Mesodermal cell (in vitro differentiated cells): ENCODE measurements around the gene MTG2.
A peak's percentile ranks its signal among the peaks of the same experiment; 100 is the strongest.

Source experiments
- H3K27ac ChIP-seq: 2 replicates; pipeline ENCODE4 v1.7.0; 2013; ENCODE audit warnings: mild to moderate bottlenecking, low read depth, low read length, moderate library complexity; ENCODE audit not compliant: severe bottlenecking
- H3K36me3 ChIP-seq: 2 replicates; pipeline ENCODE4 v1.7.1; 2013; ENCODE audit warnings: mild to moderate bottlenecking, low read length, moderate library complexity; ENCODE audit not compliant: control insufficient read depth, insufficient read depth
- H3K4me1 ChIP-seq: one replicate; pipeline ENCODE4 v1.7.1; 2013; ENCODE audit warnings: mild to moderate bottlenecking, low read length; ENCODE audit not compliant: insufficient read depth, control insufficient read depth, poor library complexity, severe bottlenecking
- H3K4me3 ChIP-seq: 2 replicates; pipeline ENCODE4 v1.7.0; 2013; ENCODE audit warnings: low read length, control low read depth, mild to moderate bottlenecking; ENCODE audit not compliant: insufficient read depth, poor library complexity, severe bottlenecking; ENCODE audit errors: extremely low read depth
- H3K9me3 ChIP-seq: 2 replicates; pipeline ENCODE4 v1.7.1; 2013; ENCODE audit warnings: mild to moderate bottlenecking, low read length, moderate library complexity; ENCODE audit not compliant: control insufficient read depth
- WGBS, 2 experiments: methylation state at CpG; one replicate each; pipeline ENCODE4 v1.1.5; 2013; ENCODE audit warnings: missing lambda C conversion rate in 2 of 2; ENCODE audit not compliant: insufficient coverage in 2 of 2; 5-methylcytosine and 5-hydroxymethylcytosine counted together

Gene MTG2

GRCh38 chr20:62156592-62157386 lies 26.0 kb upstream of the MTG2 start:
- 54 to 61% methylated on average over 19 to 22 of the region's 24 CpGs for WGBS, 2 experiments
- Histone ChIP-seq H3K36me3 (peaks cover 54% of the 10 kb centered on the region), H3K4me3 (no peak overlapping the region), H3K9me3 (peaks cover 5% of the 10 kb centered on the region), H3K27ac (no peak overlapping the region), H3K4me1 (peaks cover 22% of the 10 kb centered on the region)

- Histone ChIP-seq H3K27ac (no peak overlapping the region), H3K9me3 (peaks cover 5% of the 10 kb centered on the region), H3K36me3 (peaks cover 51% of the 10 kb centered on the region), H3K4me1 (peaks cover 23% of the 10 kb centered on the region), H3K4me3 (no peak overlapping the region)
- 93 to 96% methylated on average over 9 to 14 of the region's 25 CpGs for WGBS, 2 experiments
Observed at GRCh38 chr20:62157387-62158087, 25.3 kb upstream of the MTG2 start.

GRCh38 chr20:62158088-62158400 lies 24.8 kb upstream of the MTG2 start:
- 97% methylated on average over 11 to 12 of the region's 12 CpGs for WGBS, 2 experiments
- Histone ChIP-seq H3K36me3 (peaks cover 51% of the 10 kb centered on the region), H3K9me3 (peaks cover 4% of the 10 kb centered on the region), H3K27ac (no peak overlapping the region), H3K4me1 (peaks cover 23% of the 10 kb centered on the region), H3K4me3 (no peak overlapping the region)

- Histone ChIP-seq H3K4me3 (no peak overlapping the region), H3K36me3 (peaks cover 50% of the 10 kb centered on the region)
- WGBS, 2 experiments = 96% methylated on average over 22 of the region's 22 CpGs
Observed at GRCh38 chr20:62158541-62158940, 24.3 kb upstream of the MTG2 start.

GRCh38 chr20:62159052-62159451 lies 23.8 kb upstream of the MTG2 start:
- Histone ChIP-seq H3K9me3 (no peaks in the 10 kb centered on the region), H3K36me3 (peaks cover 50% of the 10 kb centered on the region), H3K4me3 (no peak overlapping the region), H3K27ac (no peak overlapping the region), H3K4me1 (peaks cover 23% of the 10 kb centered on the region)
- 94 to 99% methylated on average over 5 to 8 of the region's 11 CpGs for WGBS, 2 experiments

More at GRCh38 chr20:62158541-62158940, 24.3 kb upstream of the MTG2 start:
- Histone ChIP-seq H3K4me1 (peaks cover 23% of the 10 kb centered on the region), H3K27ac (no peak overlapping the region), H3K9me3 (no peaks in the 10 kb centered on the region)

GRCh38 chr20:62159839-62160238 lies 23.0 kb upstream of the MTG2 start:
- Histone ChIP-seq H3K9me3 (no peaks in the 10 kb centered on the region), H3K27ac (no peak overlapping the region), H3K36me3 (peaks cover 50% of the 10 kb centered on the region), H3K4me1 (peaks cover 23% of the 10 kb centered on the region), H3K4me3 (no peak overlapping the region)
- 92 to 95% methylated on average over 8 to 9 of the region's 14 CpGs for WGBS, 2 experiments

- Histone ChIP-seq H3K4me3 (no peak overlapping the region), H3K27ac (no peak overlapping the region), H3K9me3 (no peaks in the 10 kb centered on the region), H3K36me3 (peaks cover 52% of the 10 kb centered on the region), H3K4me1 (peaks cover 23% of the 10 kb centered on the region)
- WGBS, 2 experiments = 86 to 98% methylated on average over 5 to 8 of the region's 9 CpGs
Observed at GRCh38 chr20:62160253-62160652, 22.6 kb upstream of the MTG2 start.

GRCh38 chr20:62160876-62161275 lies 22.0 kb upstream of the MTG2 start:
- Histone ChIP-seq H3K4me3 (no peak overlapping the region), H3K9me3 (no peaks in the 10 kb centered on the region), H3K27ac (no peak overlapping the region), H3K4me1 (peaks cover 21% of the 10 kb centered on the region), H3K36me3 (peaks cover 56% of the 10 kb centered on the region)
- WGBS, 2 experiments = 93 to 96% methylated on average over 13 to 14 of the region's 17 CpGs

- Histone ChIP-seq H3K27ac (peak overlapping the region; percentile 57), H3K36me3 (peaks cover 61% of the 10 kb centered on the region), H3K4me3 (no peak overlapping the region), H3K4me1 (peaks cover 19% of the 10 kb centered on the region), H3K9me3 (no peaks in the 10 kb centered on the region)
- 93% methylated on average over 16 of the region's 17 CpGs for WGBS, 2 experiments
Observed at GRCh38 chr20:62161347-62161746, 21.5 kb upstream of the MTG2 start.

- no peak overlapping the region for H3K4me3 ChIP-seq
- peaks cover 73% of the 10 kb centered on the region for H3K36me3 ChIP-seq
- no peaks in the 10 kb centered on the region for H3K9me3 ChIP-seq
- H3K27ac ChIP-seq = no peak overlapping the region
- WGBS, 2 experiments = 95 to 96% methylated on average over 26 to 38 of the region's 38 CpGs
- peaks cover 19% of the 10 kb centered on the region for H3K4me1 ChIP-seq
Observed at GRCh38 chr20:62162765-62163484, 19.9 kb upstream of the MTG2 start.
